Esophagus mucosa (tissue), 1 donor: Measurements from ENCODE around the gene GABPB1. TPM values are rescaled to one million over a fixed set of nuclear protein-coding genes. Genes with fewer than 3 reads are reported as not detected.

Experiments used
- ATAC-seq: fragments of 200-7000 bp; cut with Tn5 transposase; one replicate; pipeline ENCODE4 v1.9.1; 2020
- total RNA-seq: library from RNA; stranded (reverse); gene quantifications from one replicate; pipeline ENCODE4 v1.2.4, GENCODE V29; 2023
- donor health status: DM: yes; HTN: yes; CAD: no.

GABPB1 gene
- total RNA-seq, 1 donor from 2014 or later: 10.7 TPM

- no peak for ATAC-seq
These were observed 79.1 kb downstream of the GABPB1 start for GRCh38 chr15:50275908-50276307.

- no peak for ATAC-seq
These were observed 79.9 kb downstream of the GABPB1 start for GRCh38 chr15:50275091-50275490.

- no peak for ATAC-seq
These were observed 87.4 kb downstream of the GABPB1 start for GRCh38 chr15:50267577-50267976.

- ATAC-seq: no peak
These were observed 89.4 kb downstream of the GABPB1 start, which contains the start of gene HDC for GRCh38 chr15:50265620-50266019. TSS of gene HDC (minus strand) at chr15:50265726. CDS start at chr15:50265623, 103 bp downstream.

- ATAC-seq: no peak
These were observed 92.5 kb downstream of the GABPB1 start for GRCh38 chr15:50262533-50262932.

GRCh38 chr15:50261981-50262380 is 93.0 kb downstream of the GABPB1 start:
- no peak for ATAC-seq

GRCh38 chr15:50260969-50261496 is 94.0 kb downstream of the GABPB1 start:
- no peak for ATAC-seq

GRCh38 chr15:50259276-50259675 is 95.7 kb downstream of the GABPB1 start:
- no peak for ATAC-seq

- ATAC-seq: no peak
These were observed 97.1 kb downstream of the GABPB1 start for GRCh38 chr15:50257924-50258323.

GRCh38 chr15:50257332-50257731 is 97.7 kb downstream of the GABPB1 start:
- peak; percentile 41 for ATAC-seq

- ATAC-seq: peak; percentile 40
These were observed 98.6 kb downstream of the GABPB1 start for GRCh38 chr15:50256188-50257041.

GRCh38 chr15:50252556-50252955 is 102.4 kb downstream of the GABPB1 start:
- no peak for ATAC-seq

- ATAC-seq: no peak
These were observed 103.3 kb downstream of the GABPB1 start for GRCh38 chr15:50251638-50252182.

GRCh38 chr15:50250760-50251394 is 104.1 kb downstream of the GABPB1 start:
- no peak for ATAC-seq

GRCh38 chr15:50249704-50250103 is 105.3 kb downstream of the GABPB1 start:
- no peak for ATAC-seq

- ATAC-seq: no peak
These were observed 105.9 kb downstream of the GABPB1 start for GRCh38 chr15:50248994-50249582.

GRCh38 chr15:50247819-50248655 is 107.0 kb downstream of the GABPB1 start:
- ATAC-seq: peak; percentile 89

GRCh38 chr15:50246631-50247030 is 108.4 kb downstream of the GABPB1 start:
- no peak for ATAC-seq

- no peak for ATAC-seq
These were observed 109.9 kb downstream of the GABPB1 start for GRCh38 chr15:50244959-50245624.

- ATAC-seq: no peak
These were observed 110.8 kb downstream of the GABPB1 start for GRCh38 chr15:50244153-50244552.

GRCh38 chr15:50241684-50242450 is 113.1 kb downstream of the GABPB1 start:
- ATAC-seq: peak; percentile 80
